DMS 273 (cell line): Measurements from ENCODE around the gene HIC2.
"Not testable (repeated sequence)": the region's sequence is repeated elsewhere in the genome, so short reads cannot be mapped to it uniquely, and the experiment has no call there.

Source experiments
- DNase-seq: peaks from one replicate; lab custom pipeline; 2025; ENCODE audit not compliant: unreplicated experiment; lab: John Stamatoyannopoulos, UW

Gene HIC2

GRCh38 chr22:21449531-21450319, 32.6 kb downstream of the HIC2 start:
- no peak for DNase-seq

DNA sequence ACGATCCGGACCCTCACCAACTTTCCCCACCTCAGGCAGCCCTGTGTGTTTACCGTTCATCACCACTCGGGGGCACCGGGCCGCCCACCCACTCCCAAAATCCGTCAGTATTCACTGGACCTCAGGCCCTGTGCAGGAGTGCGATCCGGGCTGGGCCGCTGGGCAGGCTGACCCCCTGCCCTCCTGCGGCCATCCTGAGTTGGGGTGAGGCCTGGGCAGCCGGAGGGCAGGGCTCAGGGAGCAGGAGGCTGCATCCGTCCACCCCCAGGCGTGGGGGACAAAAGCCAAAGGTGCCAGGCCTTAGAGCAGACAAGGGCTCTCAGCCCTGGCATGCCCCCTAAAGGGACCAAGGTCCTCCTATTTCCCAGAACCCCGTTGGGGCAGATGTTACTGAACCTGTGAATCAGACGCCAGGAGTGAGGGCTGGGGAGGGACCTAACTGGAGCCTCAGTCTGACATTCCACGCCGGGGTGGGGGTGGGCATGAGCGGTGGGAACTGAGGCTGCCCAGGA, 33.2 kb downstream of the HIC2 start:
- no peak for DNase-seq

DNA sequence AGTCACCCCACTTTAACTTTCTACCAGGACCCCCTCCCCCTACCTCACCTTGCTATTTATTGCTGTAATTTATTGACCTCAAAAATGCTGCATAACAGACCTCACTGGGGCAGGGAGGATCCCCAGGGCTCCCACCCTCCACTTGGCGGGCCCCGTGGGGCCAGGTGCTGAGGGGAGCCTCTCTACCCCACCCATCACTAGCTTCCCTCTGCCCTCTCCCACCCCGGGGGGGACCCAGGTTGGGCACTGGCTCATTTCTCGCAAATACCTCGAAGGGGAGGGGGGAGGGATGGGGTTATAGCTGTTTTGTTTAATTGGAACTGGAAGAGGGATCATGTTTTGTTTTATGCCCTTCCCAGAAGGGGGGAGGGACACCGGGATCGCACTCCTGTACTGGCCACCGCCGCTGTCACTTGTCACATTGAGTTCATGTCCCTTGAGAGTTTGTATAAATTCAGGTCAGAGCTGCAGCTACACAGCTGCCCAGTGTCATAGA, 33.7 kb downstream of the HIC2 start:
- DNase-seq: no peak

DNA sequence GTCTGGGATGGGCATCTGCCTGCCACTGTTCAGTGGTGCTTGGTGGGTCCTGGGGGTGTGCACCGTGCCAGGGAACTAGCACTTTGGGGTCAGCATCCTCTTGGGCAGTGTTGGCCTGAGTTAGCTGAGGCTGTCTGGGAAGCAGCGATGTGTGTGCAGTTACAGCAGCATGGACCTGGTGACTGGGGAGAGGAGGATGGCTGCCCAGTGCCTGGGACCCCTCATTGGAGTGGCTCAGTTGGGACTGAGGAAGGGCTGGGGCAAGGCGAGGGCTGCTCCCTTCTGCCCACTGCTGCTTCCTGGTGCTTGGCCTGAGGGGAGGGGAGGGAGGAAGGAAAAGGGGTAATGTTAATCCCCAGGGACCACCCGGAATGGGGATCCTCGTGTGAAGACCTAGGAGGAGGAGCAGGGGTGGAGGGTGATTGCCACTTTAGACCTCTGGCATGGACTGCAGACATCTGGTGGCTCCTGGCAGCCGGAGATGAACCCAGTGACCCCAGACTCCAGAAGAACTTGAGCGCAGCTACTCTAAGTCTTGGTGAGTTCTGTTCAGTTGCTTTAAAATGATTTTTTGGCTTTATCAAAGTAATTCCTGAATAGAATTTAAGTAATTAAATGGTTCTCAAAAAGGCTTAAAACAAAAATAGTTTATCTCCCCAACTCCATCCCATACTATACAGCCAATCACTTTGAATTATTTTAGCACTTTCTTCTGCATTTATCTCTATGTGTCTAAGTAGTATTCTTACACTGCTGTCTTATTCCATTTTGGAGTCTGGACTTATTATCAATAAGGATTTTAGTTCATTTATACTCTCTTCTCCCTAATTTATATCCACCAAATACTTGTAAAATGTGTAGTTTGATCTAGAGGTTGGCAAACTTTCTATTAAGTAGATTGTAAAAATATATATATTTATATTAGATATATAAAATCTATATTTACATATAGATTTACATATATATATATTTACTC, 34.7 kb downstream of the HIC2 start:
- DNase-seq: no peak

DNA sequence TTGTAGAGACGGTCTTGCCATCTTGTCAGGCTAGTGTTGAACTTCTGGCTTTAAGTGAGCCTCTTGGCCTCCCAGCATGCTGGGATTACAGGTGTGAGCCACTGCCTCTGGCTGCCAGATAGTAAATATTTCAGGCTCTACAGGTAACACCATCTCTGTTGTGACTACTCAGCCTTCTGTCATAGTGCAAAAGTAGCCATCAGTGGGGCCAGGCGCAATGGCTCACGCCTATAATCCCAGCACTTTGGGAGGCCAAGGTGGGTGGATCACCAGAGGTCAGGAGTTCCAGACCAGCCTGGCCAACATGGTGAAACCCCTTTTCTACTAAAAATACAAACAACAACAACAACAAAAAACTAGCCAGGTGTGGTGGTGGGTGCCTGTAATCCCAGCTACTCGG, 35.5 kb downstream of the HIC2 start:
- not testable (repeated sequence) for DNase-seq

GRCh38 chr22:21454998-21455333, 37.8 kb downstream of the HIC2 start:
- DNase-seq: not testable (repeated sequence)

DNA sequence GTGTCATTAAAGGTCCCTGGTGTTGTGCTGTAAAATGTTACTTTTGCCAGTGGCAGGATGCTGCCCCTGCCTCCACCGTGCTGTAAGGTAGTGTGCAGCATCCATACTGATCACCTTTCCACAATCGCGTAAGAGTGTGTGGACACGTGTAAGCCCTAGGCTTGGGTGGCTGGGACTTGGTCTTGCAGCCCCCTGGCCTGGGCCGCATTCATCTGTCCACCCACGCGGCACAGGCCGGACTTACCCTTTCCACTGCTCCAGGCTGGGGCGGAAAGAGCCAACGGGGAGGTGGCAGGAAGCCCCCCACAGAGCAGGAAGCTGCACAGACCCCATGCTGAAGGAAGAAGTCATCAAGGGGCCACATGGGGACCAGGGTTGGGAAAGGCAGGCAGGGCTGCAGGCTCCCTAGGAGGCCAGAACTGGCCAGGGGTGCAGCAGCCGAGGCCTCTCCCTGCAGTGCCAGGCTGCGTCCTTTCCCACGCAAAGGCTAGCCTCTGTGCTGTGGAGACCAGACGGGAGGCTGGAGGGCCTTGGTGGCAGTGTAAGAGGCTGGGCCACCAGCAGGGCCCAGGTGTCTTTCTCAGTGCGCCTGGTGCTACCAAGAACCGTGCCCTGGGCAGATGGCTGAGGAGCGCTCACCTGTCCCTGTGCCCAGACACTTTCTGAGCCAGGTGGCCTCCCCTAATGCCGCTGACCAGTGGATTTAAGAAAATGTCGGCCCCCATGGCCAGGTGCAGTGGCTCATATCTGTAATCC, 38.3 kb downstream of the HIC2 start:
- DNase-seq: no peak

DNA sequence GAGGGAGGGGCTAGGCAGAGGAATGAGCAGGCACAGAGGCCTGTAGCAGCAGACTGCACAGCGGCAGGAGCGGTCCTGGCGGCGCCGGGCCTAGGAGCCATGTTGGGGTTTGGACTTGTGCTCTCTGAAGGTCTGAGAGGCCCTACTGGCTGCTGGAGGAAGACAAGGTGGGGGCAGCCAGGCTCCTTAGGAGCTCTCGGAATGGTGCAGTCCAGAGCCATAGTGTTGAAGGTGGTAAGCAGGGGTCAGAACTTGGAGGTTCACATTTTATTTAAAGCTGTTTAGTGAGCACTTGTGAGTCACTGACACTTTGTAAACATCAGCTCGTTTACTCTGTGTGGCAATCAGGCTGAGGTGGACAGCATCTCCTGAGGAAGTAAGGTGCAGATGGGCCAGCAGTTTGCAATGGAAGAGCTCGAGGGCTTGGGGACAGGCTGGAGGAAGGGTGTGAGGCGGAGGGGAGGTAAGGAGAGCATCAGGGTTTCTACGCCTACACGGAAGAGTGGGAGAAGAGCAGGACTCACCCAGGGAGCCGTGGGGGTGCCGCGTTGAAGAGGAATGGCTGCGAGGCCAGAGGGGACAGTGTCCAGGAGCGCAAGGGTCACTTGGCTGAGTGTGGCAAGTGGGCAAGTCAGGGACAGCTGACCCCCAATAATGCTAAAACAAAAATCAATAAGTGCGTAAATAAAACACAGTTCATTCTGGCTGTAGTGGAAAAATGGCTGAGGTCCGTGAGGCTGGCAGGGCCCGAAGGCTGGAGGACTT, 40.0 kb downstream of the HIC2 start:
- DNase-seq: no peak

DNA sequence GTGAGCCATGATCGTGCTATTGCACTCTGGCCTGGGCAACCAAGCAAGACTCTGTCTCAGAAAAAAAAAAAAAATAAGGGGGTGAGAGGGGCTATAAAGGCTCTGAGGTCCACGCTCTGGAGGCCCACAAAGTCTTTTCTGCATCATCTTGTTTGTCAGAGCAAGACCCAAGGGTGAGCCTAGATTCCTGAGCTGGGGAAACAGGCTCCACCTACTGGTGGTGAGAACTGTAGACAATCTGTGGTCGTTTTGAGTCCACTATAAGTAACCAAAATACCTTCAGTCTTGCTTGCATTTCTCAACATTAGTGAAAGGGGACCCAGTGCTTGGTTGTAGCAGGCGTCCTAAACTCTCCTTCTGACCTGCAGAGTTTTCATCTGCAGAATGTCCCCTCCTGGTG, 45.5 kb downstream of the HIC2 start:
- not testable (repeated sequence) for DNase-seq

DNA sequence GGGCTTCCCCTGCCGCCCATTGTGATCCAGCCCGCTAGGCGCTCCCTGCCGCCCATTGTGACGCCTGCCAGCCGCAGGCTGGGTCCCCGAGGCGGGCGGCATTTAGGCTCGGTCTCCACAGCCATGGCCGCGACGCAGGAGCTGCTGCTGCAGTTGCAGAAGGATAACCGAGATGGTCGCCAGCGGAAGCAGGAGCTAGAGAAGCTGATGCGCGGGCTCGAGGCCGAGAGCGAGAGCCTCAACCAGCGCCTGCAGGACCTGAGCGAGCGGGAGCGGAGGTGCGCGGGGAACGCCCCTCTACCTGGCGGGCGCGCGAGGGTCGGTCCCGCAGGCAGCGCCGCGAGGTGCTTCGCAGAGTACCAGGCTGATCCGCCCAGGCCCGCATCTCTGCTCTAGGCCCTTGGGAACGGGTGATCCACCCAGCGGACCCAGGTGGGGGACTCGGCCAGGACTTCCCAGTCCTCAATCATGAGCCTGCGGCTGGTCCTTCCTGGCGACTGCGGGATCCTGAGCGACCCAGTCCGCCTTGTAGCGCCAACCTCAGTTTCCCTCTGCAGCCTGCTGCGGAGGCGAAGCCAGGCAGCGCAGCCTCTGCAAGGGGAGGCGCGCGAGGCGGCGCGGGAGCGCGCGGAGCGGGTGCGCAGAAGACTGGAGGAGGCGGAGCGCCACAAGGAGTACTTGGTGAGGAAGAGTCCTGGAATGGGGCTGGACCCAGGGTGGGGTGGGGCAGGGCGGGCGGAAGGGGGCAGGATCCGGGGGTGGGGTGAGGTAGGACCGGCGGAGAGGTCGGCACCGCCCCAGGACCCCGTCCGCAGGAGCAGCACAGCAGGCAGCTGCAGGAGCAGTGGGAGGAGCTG, 50.4 kb downstream of the HIC2 start, which contains the start of gene TMEM191C:
TSS of gene TMEM191C (plus strand) at position 51 of the 857 bp plus-strand sequence. CDS start at position 124, 73 bp downstream.
- not testable (repeated sequence) for DNase-seq

- not testable (repeated sequence) for DNase-seq
These were observed 51.3 kb downstream of the HIC2 start for GRCh38 chr22:21468194-21469096.

DNA sequence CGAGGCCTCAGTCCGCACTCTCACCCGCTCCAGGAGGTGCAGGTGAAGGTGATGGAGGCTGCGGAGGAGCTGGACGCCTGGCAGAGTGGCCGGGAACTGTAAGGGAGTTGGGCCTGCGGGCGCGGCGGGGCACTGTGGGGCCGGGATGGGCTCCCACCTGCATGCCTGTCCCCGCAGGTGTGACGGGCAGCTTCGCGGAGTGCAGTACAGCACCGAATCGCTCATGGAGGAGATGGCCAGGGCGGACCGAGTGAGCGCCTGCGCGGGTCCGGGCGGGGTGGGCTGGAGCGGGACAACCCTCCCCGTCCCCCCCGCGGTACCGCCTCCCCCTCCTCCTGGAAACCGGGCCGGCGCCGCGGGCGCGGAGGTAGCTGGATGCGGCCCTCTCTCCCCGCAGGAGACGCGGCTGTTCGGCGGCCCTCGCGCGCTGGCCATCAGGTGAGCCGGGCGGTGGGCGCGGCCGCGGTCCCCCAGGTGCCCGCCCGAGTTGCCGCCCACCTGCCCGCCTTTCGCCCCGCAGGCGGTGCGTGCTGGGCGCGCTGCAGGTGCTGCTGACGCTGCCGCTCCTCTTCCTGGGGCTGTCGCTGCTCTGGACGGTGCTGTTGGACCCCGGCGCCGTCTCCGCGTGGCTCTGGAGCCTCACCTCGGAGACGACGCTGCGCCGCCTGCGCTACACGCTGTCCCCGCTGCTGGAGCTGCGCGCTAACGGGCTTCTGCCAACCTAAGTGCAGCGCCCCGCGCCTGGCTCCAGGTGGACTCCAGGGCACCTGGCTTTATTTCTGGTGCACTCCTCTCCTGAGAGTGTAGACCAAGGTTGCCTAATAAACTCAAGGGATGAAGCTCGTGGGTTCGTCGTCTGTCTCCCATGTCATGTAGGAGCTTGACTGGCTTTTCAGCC, 52.2 kb downstream of the HIC2 start:
- not testable (repeated sequence) for DNase-seq

DNA sequence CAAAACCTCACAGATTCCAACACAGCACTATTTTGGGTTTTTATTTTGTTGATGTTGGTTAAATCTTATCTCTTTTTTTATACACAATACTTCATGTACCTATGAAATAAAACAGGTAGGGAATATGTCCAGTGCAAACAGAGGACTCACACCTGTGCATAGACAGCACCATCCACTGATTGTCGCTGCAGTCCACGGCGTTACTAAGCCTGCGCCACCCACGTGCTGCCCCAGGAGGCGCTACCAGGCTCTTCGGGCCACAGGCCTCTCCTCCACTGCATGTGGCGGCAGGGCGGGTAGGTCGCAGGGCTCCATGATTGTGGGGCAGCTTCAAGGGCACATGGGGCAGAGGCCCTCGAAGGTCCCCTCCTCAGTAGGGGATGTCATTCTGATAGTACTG, 55.8 kb downstream of the HIC2 start:
- not testable (repeated sequence) for DNase-seq

- not testable (repeated sequence) for DNase-seq
These were observed 56.5 kb downstream of the HIC2 start for GRCh38 chr22:21473664-21474063.

- DNase-seq: not testable (repeated sequence)
These were observed 66.9 kb downstream of the HIC2 start for GRCh38 chr22:21484039-21484438.

DNA sequence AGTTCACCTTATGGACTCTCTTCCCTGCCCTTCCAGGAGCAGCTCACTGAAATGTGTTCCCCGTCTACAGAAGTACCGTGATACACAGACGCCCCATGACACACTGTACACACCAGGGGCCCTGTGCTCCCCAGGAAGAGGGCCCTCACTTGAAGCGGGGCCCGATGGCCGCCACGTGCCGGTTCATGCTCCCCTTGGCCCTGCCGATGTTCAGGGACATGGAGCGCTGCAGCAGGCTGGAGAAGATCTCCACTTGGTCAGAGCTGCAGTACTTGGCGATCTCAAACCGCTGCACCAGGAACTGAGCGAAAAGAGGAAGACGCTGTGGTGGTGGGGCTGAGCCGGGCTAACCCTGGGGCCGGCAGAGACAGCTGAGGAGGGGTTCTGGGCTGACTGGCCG, 70.6 kb downstream of the HIC2 start:
- not testable (repeated sequence) for DNase-seq

GRCh38 chr22:21489149-21489680, 72.0 kb downstream of the HIC2 start:
- DNase-seq: not testable (repeated sequence)
